ENCODE results near the gene PDHX.

The PDHX gene

GRCh38 chr11:35045236-35045820 is 128.9 kb downstream of the PDHX start:
- TF ChIP-seq, protein P1, sequence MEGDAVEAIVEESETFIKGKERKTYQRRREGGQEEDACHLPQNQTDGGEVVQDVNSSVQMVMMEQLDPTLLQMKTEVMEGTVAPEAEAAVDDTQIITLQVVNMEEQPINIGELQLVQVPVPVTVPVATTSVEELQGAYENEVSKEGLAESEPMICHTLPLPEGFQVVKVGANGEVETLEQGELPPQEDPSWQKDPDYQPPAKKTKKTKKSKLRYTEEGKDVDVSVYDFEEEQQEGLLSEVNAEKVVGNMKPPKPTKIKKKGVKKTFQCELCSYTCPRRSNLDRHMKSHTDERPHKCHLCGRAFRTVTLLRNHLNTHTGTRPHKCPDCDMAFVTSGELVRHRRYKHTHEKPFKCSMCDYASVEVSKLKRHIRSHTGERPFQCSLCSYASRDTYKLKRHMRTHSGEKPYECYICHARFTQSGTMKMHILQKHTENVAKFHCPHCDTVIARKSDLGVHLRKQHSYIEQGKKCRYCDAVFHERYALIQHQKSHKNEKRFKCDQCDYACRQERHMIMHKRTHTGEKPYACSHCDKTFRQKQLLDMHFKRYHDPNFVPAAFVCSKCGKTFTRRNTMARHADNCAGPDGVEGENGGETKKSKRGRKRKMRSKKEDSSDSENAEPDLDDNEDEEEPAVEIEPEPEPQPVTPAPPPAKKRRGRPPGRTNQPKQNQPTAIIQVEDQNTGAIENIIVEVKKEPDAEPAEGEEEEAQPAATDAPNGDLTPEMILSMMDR (IDR thresholded peaks at IDR 0.05) = no peak
- Histone ChIP-seq H2AFZ (no peak overlapping the region), H3K4me1 (no peaks in the 10 kb centered on the region), H3K9me3 (ENCODE audit: control insufficient read depth, low read length) (no peaks in the 10 kb centered on the region), H3K4me2 (ENCODE audit: low read length) (no peak overlapping the region), H3K36me3 (ENCODE audit: control insufficient read depth, insufficient read depth, low read length) (no peaks in the 10 kb centered on the region), H3K4me3 (ENCODE audit: low read depth, low read length) (no peak overlapping the region), H3K9ac (no peak overlapping the region), H3K27ac (no peak overlapping the region), H3K27me3 (ENCODE audit: control insufficient read depth, insufficient read depth, low read length) (no peaks in the 10 kb centered on the region), H3K79me2 (no peaks in the 10 kb centered on the region)
